ENCODE results near the gene BCL2A1.

DNA sequence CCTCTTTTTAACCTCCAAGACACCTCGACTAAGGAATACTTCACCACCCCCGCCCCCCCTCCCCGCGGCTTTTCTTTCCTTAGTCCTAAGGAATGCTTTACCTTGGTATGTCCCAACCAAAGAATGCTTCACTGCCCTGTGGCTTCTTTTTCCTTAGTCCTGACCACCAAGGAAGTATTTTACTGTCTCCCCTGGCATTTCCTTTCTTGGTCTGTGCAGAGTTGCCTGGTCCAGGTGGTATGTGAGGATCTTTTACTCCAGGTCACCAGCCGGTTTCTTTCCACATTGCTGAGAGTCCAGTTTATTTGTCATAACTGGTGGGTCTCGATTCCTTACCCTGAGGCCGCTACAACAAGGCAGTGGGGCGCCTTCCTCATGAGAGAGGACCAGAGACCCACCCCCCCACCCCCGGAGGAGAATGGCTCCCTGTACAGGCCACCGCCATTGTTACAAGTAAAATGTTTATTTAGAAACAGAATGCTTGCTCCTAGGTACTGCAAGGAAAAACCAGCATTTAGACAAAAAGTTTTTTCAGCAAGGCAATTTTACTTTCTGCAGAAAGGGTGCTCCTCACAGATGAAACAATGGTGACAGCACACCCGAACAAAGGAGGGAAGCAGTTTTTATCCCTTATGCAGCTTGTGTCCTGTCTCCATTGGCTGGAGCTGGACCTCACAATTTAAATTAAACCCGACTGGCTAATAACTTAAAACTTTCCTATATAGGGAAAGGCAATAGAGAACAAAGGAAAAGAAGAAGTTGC lies 51.1 kb downstream of the BCL2A1 start:
- no peak for TF ChIP-seq POLR2AphosphoS5 (IDR thresholded peaks at IDR 0.05)
- TF ChIP-seq, protein P1, sequence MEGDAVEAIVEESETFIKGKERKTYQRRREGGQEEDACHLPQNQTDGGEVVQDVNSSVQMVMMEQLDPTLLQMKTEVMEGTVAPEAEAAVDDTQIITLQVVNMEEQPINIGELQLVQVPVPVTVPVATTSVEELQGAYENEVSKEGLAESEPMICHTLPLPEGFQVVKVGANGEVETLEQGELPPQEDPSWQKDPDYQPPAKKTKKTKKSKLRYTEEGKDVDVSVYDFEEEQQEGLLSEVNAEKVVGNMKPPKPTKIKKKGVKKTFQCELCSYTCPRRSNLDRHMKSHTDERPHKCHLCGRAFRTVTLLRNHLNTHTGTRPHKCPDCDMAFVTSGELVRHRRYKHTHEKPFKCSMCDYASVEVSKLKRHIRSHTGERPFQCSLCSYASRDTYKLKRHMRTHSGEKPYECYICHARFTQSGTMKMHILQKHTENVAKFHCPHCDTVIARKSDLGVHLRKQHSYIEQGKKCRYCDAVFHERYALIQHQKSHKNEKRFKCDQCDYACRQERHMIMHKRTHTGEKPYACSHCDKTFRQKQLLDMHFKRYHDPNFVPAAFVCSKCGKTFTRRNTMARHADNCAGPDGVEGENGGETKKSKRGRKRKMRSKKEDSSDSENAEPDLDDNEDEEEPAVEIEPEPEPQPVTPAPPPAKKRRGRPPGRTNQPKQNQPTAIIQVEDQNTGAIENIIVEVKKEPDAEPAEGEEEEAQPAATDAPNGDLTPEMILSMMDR (IDR thresholded peaks at IDR 0.05 in 8 of 11, conservative IDR thresholded peaks at IDR 0.05 in 3 of 11): no peak
